ENCODE data around the gene LYSMD4.
"Not testable (repeated sequence)": the region's sequence is repeated elsewhere in the genome, so short reads cannot be mapped to it uniquely, and the experiment has no call there.

LYSMD4 gene

DNA sequence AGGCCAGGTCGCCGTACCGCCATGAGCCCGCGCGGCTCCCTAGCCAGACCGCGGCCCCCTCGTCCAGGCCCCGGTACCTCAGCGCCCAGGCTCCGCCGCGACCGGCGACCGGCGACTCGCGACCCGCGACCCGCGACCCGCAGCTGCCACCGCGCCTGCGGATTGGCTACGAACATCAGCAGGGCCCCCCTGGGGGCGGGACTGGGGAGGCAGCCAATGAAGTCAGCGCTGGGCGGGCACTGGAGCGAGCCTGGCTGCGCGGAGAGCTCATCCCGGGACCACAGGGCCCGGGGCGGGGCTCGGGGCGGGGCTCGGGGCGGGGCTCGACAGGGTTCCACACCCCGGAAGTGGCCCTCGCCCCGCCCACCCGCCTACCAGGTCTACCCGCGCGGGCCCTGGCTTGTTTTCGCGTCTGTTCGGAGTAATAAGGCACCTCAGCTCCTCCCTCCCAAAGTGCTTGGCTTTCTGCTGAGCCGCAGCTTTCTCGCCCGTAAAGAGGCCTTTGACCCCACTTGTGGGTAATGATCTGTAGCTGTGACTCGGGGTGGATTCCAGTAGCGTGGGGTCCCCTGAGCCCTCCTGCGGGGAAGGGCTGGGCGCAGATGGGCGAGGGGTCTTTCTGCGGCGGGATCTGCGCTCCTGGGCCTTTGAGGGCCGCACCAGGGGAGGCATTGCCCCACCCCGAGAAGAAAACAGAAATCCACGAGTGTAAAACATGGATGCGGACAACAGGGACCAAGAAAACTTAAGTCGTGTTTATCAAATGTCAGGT lies at the start of gene LYSMD4:
LYSMD4 (minus strand) TSS at position 170 of the 772 bp plus-strand sequence. CDS start 1,438 bp downstream, outside the sequence.
- DNase-seq (ENCODE audit: low read depth in 2 of 2) = peak; percentile 97 to 99

DNA sequence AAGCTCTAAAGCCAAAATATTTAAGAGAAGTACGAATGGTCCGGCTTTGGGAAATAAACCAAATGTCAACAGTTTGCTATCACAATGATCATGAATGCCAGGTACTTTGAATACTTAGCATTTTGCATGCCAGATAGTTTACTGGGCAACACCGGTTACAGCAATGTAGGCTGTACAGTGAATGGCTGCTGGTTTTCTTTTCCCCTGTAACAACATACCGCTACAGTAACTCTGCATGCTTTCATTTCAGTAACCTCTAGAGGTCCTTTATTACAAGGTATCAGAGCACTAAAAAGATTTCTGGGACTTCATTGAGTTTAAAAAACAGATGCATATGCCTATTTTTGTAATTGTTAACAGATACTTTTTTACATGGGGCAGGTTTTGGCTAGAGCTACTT lies 48.8 kb upstream of the LYSMD4 start:
- not testable (repeated sequence) for DNase-seq (ENCODE audit: low read depth in 2 of 2)

DNA sequence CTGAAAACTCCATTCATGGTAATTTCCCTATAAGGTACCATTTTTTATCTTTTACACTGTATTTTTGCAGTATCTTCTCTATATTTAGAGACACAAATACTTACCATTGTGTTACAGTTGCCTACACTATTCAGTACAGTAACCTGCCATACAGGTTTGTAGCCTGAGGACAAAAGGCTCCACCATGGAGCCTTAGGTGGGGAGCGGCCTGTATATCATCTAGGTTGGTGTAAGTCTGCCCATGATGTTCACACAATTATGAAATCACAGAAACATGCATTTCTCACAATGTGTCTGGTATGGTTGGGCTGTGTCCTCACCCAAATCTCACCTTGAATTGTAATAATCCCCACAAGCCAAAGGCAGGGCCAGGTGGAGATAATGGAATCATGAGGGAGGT lies 43.9 kb upstream of the LYSMD4 start:
- no peak for DNase-seq (ENCODE audit: low read depth in 2 of 2)

DNA sequence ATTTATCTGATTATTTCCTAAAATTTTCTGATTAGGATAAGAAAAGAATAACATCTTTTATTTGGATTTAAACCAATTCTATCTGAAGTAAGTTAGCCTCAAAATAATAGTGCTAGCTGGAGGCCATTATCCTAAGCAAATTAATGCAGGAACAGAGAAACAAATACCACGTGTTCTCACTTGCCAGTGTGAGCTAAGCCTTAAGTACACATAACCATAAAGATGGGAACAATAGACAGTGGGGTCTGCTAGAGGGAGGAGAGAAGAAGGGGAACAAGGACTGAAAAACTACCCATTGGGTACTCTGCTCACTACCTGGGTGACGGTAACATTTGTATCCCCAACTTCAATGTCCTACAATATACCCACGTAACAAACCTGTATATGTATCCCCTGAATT lies 31.3 kb upstream of the LYSMD4 start:
- DNase-seq (ENCODE audit: low read depth in 2 of 2) = no peak

DNA sequence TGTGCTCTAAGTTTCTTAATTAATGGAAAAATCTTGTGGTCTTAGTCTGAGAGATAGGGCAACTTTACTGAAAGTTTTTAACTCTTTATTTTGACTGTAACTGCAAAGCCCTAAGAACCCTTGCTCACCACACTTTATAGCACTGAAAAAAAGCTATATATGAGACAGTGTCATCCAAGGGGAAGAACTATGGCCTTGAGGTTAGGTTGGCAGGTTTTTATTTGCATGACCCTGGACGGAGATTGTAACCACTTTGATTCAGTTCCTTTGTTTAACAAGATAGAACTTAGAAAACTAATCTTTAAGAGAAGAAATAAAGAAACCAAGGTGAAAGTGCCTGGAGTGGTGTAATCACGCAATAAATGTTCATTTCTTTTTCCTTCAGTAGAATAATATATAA lies 30.6 kb upstream of the LYSMD4 start:
- DNase-seq (ENCODE audit: low read depth in 2 of 2) = no peak

DNA sequence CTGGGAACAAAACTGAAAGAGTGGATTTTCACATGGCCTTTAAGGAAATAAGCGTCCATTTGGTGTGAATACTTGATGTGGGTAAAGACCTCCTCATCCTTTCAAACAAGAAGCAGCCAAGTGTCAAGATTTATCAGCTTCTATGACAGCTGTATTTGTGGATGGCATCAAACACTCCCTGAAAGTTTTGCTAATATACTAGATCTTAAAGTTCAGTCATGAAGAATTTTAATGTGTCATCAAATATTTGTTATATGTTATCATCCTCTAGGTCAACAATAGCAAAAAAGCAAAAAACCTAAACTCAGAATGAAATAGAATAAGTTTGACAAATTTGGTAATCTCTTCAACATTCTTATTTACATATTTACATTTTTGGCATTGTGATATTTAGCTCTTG lies 29.1 kb upstream of the LYSMD4 start:
- no peak for DNase-seq (ENCODE audit: low read depth in 2 of 2)

DNA sequence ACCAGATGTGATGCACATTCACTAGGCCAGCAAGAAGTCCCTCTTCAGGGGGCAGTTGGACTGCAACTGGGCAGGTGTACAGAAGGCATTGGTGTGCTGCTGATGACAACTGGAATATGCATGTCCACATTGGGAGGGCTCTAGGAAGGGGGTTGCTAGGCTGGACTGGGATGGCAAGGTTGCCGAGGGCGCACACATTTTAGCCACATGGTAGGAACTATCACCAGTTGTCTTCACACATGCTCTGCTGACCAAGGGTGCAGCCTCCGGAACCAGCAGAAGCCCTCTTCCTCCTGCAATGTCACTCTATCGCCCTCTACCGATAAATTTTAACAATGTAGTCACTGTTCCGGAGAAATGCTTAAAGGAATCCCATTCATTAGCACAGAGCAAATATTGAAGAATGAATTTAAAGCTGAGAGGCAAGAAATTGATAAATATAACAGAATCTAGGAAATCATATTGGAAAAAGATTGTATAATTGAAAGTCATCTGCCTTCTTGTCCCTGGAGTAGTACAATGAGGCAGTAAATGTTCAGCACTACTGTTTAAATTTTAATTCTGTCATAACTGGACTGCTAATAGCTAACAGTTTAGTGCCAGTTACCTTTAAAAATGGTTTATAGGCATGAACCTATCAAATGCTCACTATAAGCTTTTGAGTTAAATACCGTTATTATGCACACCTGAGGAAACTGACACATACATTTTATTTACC lies 22.6 kb upstream of the LYSMD4 start:
- DNase-seq (ENCODE audit: low read depth in 2 of 2) = no peak

DNA sequence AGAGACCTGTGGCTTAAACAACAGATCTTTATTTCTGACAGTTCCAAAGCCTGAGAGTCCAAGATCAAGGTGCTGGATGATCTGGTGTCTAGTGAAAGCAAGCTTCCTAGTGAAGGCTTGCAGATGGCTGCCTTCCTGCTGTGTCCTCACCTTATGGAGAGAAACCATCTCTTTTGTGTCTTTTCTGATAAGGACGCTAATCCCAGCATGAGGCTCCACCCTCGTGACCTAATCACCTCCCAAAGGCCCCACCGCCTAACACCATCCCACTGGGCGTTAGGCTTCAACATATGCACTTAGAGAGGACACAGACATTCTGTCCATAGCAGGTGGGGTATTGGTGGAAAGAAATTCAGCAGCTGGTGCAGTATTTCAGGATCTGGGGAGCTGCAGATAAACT lies 19.8 kb upstream of the LYSMD4 start:
- no peak for DNase-seq (ENCODE audit: low read depth in 2 of 2)

DNA sequence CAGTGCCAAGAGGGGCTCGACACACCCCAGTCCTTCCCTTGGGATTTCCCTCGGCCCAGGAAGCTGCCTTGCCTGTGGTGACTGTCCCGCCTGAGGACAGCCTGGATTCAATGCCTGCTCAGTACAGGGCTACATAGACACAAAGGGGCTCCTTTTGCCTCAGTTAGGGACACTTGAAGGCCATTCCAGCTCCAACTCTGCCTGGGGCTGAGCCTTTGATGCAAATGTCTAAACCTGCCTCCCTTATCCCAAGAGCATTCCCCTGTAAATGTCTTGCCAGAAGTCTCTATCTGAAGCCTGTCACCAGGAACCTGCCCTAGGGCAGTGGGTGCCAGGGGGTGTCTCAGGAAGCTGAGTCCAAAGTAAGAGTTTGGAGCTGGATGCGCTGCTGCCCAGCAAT lies 19.3 kb upstream of the LYSMD4 start:
- DNase-seq (ENCODE audit: low read depth in 2 of 2) = no peak

DNA sequence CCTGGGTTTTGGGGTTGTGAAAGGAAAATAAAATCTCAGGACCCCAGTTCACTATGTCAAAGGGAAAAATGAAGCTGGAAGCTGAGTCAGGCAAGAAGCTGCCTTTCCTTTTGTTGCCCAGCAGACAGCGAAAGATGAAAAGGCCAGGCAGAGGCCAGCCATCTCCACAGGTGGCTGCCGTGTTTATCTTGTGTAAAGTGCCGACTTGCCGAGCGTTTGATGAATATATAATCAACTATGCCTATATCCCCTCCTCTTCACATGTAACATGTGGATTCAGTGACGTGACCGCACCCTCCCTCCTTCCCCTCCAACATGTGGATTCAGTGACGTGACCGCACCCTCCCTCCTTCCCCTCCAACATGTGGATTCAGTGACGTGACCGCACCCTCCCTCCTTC lies 17.1 kb upstream of the LYSMD4 start:
- not testable (repeated sequence) for DNase-seq (ENCODE audit: low read depth in 2 of 2)

DNA sequence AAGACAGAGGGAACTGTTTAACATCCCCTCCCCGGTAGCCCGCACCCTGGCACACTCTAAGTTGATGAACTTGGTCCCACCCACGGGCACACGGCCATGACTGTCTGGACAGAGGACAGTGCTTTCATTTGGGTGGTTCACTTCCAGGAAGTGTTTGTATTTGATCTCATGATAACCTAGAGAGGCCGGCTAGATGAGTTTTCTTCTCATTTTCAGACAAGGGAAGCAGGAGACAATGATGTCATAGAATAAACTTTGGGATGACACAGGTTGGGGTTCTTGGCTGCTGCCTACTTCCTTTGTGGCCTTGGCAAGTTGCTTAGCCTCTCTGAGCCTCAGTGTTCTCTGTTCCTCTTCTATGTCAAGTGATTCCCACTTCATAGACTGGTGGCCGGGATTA lies 16.1 kb upstream of the LYSMD4 start:
- no peak for DNase-seq (ENCODE audit: low read depth in 2 of 2)

DNA sequence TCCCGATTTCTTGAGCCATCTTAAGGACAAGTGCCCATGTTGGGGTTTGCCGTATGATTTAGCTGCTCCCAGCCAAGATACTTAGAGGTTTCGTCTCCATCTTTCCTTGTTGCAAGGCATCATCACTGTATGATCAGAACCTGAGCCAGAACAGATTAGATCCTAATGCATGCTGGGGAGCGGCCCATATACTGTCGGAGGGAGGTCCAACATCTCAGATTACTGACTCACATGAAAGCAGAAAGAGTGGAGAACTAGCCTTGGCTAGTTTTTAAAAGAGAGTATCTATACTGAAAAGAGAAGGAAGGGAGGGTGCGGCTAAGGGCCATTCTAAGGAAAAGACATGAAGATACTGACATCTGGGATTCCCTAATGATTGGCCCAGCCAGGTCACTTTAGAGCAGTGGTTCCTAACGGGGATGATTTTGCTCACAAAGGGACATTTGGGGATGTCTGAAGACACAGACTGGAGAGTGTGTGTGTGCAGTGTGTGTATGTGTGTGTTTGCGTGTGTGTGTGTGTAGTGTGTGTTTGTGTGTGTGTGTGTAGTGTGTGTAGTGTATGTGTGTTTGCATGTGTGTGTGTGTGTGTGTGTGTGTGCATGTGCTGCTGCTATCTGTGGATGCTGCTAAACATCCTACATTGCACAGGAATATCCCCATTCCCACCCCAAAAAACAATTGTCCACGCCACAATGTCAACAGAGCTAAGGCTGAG lies 12.3 kb upstream of the LYSMD4 start:
- no peak for DNase-seq (ENCODE audit: low read depth in 2 of 2)

DNA sequence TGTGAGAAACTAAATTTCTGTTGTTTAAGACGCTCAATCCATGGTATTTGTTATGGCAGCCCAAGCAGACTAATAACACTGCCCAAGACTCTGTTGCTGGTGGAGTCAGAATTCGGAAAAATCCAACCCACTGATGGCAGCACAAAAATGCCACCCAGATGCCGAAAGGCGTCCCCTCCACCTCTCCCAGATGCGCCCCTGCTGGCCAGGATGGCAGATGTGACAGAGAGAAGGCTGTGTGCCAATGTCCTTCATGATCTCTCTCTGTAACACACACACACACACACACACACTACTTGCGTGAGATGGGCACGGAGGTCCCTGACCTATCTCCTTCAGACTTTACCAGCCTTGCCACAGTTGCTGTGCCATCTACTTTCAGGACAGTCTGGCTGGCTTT lies 10.9 kb upstream of the LYSMD4 start:
- no peak for DNase-seq (ENCODE audit: low read depth in 2 of 2)

DNA sequence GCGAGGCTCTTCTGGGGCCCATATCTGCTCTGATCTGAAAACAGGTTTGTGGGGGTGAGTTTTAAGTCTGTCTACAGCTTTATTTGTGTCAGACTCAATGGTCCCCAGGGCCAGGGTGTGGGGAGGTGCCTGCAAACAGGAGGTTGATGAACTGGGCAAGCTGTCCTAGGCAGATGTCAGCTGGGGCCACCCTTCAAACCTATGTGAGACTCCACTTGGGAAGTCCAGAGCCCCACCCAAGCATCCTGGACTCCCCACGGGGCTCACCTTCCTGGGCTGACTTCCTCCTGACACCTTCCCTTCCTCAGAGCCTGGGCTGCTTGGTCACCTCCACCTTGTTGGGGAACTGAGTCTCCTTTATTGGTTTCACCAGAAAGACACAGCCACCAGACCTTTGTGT lies 8.6 kb upstream of the LYSMD4 start:
- no peak for DNase-seq (ENCODE audit: low read depth in 2 of 2)

DNA sequence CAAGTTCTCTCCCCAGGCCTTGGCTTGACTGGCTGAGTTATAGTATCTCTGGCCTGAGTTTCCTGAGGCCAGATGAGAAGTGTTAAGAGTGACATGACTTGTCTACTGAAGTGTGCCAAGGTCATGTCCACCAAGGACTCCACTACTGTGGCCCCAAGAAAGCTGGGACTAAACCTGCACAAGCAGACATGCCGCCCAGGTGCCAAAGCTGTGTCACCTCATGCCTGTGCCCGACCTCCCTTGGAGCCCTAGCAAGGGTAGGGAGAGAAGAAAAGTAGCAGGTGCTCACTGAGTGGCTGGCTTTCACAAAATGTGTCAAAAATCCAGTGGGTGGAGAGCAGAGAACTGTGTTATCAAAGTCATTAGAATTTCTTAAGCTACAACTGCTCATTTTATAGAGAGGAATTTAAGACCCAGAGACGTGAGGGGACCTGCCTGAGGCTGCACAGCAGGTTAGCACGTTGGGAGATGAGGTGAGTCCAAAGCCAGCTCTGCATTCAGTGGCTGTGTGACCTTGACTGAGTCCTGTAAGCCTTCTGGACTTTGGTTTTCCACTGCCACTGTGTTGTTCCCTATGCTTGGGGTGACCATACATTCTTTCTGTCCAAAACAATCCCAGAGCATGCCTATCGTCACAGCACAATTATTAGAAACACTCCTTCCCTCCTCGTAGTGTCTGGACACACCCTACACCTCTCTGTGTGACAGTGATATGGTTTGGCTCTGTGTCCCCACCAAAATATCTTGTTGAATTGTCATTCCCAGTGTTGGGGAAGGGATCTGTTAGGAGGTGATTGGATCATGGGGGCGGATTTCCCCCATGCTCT lies 5.0 kb upstream of the LYSMD4 start:
- no peak for DNase-seq (ENCODE audit: low read depth in 2 of 2)

DNA sequence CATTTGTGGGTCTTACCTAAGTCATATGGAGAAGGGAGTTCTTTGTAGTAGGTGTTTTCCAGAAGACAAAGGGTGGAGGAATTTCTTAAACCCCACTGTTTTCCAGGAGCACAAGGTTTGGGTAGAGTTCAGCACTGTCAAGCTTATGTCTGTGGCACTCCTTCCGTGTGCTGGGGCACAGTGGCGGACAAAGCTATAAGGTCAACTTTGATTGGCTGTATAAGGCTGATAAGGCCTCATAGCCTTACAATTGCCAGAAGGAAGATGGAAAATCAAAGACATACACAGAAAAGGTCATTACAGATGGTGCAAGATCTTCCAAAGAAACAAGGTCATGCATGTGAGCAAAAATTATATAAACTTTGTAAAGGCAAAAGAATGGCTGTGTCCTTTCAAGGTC lies 3.5 kb upstream of the LYSMD4 start:
- no peak for DNase-seq (ENCODE audit: low read depth in 2 of 2)

DNA sequence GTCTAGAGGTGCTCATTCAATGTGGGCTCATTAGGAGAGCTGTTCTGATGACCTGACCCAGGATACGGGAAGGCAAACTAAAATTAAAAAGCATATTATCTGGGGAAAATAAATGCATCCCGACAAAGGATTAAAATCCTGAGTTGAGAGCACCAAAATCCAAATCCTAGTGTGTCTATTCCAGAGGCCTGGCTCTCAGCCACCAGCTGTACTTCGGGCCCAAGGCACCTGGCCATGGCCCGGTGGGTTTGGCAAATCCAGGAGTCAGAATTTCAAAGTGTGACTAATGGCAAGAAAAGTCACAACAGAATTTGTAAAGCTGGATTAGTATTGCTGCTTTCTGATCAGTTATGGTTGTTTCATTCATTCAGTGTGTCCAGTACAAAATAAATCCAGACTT lies 2.6 kb upstream of the LYSMD4 start:
- no peak for DNase-seq (ENCODE audit: low read depth in 2 of 2)

DNA sequence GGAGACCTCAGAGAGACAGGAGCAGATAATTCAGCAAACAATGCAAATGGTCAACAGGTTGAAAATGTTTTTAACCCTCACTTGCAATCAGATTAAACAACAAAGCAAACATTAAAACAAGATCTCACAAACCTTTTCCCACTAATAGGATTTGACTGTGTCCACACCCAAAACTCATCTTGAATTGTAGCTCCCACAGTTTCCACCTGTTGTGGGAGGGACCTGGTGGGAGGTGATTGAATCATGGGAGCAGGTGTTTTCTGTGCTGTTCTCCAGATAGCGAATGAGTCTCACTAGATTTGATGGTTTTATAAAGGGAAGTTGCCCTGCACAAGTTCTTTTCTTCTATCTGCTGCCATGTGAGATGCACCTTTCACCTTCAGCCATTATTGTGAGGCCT lies 1.3 kb upstream of the LYSMD4 start:
- no peak for DNase-seq (ENCODE audit: low read depth in 2 of 2)

DNA sequence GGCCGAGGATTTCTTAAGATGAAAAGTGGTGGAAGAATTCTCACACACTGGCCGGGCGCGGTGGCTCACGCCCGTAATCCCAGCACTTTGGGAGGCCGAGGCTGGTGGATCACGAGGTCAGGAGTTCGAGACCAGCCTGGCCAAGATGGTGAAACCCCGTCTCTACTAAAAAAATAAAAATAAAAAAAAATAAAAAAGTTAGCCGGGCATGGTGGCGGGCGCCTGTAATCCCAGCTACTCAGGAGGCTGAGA lies 729 bp upstream of the LYSMD4 start:
- DNase-seq (ENCODE audit: low read depth in 2 of 2) = not testable (repeated sequence)

DNA sequence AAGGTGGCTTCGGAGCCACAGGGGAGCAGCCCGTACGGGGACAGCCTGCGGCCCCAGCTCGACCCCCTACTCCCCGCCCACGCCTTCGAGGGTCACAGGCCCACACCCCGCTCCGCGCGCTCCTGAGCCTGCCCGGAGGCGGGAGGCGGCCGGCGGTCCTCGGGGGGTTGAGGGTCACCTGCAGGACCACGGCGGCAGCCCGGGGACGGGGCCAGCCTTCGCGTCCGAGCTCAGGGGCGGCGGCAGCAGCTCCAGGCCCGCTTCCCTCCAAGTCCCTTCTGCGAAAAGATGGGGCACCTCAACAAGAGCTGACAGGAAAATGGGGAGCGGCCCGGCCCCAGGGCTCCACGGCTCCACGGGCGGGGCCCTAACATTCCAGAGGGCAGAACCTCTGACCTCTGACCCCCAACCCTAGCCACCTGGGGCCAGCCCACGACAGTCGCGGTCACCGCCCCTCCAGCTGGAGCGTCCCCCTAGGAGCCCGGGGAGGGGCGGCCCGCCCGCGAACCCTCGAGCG lies 428 bp downstream of the LYSMD4 start:
- DNase-seq (ENCODE audit: low read depth in 2 of 2) = no peak

DNA sequence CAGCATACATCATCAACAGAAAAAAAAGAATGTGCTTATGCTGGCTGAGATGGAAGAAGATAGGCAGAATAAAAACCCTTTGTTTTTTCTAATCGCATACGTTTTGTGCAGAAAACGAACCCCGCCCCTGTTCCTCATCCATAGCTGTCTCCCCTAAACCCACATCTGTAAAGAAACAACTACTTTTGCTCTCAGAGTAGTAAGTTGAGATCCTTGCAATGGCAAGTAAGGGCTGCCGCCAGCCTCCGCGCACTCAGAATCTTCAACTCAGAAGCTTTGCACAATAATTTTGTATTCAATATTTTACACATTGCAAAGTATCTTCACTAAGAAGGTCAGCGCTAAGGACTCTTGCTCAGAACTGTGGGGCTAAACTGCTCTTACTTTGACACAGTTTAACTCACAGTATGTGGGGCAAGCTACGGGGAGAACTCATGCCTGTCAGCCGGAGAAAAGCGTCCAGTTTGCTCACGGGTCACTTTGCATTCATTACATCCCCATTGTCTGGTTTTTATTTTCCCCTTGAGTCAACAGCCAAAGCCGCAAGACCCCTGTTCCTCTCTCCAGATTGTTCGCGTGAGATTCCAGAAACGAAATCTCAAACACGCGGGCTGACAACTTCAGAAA lies 1.0 kb downstream of the LYSMD4 start:
- no peak for DNase-seq (ENCODE audit: low read depth in 2 of 2)

Measured in stimulated activated CD4-positive, alpha-beta T cell treated with anti-CD3 and anti-CD28 coated beads, Interleukin-15, amount 100 ng/mL, for 48 hours (primary cell).